Brain microvascular endothelial cell (primary cell): ENCODE results near the gene SULT6B1.
A peak's percentile ranks its signal among the peaks of the same experiment; 100 is the strongest.

Experiments
- DNase-seq: peaks from one replicate; pipeline ENCODE4 v3.0.0-alpha.2; 2020
- H3K27ac ChIP-seq: fragments of 250-450 bp; sonication (Bioruptor Pico); 2 replicates; pipeline ENCODE4 v1.5.1; 2020; ENCODE audit warnings: mild to moderate bottlenecking, moderate library complexity
- H3K27me3 ChIP-seq: fragments of 250-450 bp; sonication (Bioruptor Pico); replicated peaks from 2 replicates; pipeline ENCODE4 v1.5.1; 2020; ENCODE audit warnings: mild to moderate bottlenecking
- H3K36me3 ChIP-seq: fragments of 250-450 bp; sonication (Bioruptor Pico); replicated peaks from 2 replicates; pipeline ENCODE4 v1.5.1; 2020; ENCODE audit warnings: mild to moderate bottlenecking
- H3K4me3 ChIP-seq: 2 replicates; pipeline ENCODE4 v1.5.1; 2011; ENCODE audit warnings: low read depth, mild to moderate bottlenecking, control low read depth, low read length, moderate library complexity
- CTCF ChIP-seq: IDR thresholded peaks from 2 replicates; pipeline ENCODE4 v1.5.1; 2011; ENCODE audit warnings: low read depth, mild to moderate bottlenecking, moderate library complexity, low read length, control low read depth, inconsistent platforms; ENCODE audit errors: missing control alignments
- in situ Hi-C: cut with HindIII; loops from 2 replicates; pipeline ENCODE4 v1.10.0; 2017; ENCODE audit warnings: low sequenced_read_pairs, low pct_ligation_motif_present

SULT6B1 gene

GRCh38 chr2:37180006-37180639 lies 8.3 kb downstream of the SULT6B1 start:
- H3K27me3 ChIP-seq: no peaks in the 10 kb centered on the region
- no peak for DNase-seq
- no peak overlapping the region for H3K27ac ChIP-seq
- in situ Hi-C loops: no loop called here
- TF ChIP-seq CTCF: no peak
- H3K4me3 ChIP-seq: no peak overlapping the region
- H3K36me3 ChIP-seq: no peaks in the 10 kb centered on the region

DNA sequence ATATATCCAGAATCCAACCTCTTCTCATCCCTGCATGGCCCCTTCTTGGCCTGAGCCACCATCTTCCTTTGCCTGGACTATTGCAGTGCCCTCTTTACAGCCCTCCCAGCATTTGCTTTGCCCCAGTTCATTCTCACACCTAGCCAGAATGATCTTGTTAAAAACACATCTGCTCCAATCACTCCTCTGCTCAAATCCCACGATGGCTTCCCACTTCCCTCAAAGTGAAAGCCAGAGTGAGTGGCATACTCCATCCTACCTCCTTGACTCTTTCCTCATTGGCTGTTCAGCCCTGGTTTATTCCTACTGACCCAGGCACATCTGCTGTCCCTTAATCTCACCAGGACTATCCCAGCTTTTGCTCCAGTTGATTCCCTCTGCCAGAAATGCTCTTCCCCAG lies 14.7 kb downstream of the SULT6B1 start:
- H3K27ac ChIP-seq: no peak overlapping the region
- no peak for TF ChIP-seq CTCF
- H3K27me3 ChIP-seq: no peaks in the 10 kb centered on the region
- no peak overlapping the region for H3K4me3 ChIP-seq
- DNase-seq: no peak
- in situ Hi-C loops: no loop called here
- no peaks in the 10 kb centered on the region for H3K36me3 ChIP-seq

GRCh38 chr2:37171624-37171950 lies 16.9 kb downstream of the SULT6B1 start:
- Histone ChIP-seq H3K36me3 (no peaks in the 10 kb centered on the region), H3K27ac (no peak overlapping the region), H3K4me3 (no peak overlapping the region), H3K27me3 (no peaks in the 10 kb centered on the region)
- no peak for DNase-seq
- in situ Hi-C loops: no loop called here
- no peak for TF ChIP-seq CTCF

DNA sequence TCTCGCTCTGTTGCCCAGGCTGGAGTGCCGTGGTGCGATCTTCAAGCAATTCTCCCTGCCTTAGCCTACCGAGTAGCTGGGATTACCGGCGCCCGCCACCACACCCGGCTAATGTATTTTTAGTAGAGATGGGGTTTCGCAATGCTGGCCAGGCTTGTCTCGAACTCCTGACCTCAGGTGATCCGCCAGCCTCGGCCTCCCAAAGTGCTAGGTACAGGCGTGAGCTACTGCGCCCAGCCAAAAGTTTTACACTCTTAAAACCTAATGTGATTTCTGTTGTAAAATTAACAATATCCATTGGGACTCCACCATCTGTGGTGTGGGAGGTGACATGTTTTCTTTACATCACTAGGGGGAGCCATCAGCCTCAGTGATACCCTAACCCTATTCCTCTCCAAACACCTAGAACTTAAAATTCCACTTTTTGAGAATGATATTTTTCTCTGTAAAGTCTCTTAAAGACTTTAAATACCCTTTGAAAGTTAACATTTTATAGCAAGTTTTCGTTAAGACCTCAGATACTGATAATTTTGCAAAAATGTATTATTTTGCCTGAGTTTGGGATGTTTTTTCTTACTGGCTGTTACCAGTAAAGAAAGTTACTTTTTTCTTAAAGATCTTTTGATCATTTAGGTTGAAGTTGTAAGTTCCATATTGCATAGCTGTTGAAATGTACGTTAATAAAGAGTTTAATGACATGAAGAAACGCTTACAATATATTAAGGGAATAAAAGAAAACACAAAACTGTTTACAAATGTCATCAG lies 20.1 kb downstream of the SULT6B1 start:
- Histone ChIP-seq H3K4me3 (no peak overlapping the region), H3K27me3 (no peaks in the 10 kb centered on the region), H3K27ac (peak overlapping the region; percentile 20), H3K36me3 (no peaks in the 10 kb centered on the region)
- DNase-seq: peak; percentile 44
- in situ Hi-C loops: no loop called here
- peak; percentile 78 for TF ChIP-seq CTCF

DNA sequence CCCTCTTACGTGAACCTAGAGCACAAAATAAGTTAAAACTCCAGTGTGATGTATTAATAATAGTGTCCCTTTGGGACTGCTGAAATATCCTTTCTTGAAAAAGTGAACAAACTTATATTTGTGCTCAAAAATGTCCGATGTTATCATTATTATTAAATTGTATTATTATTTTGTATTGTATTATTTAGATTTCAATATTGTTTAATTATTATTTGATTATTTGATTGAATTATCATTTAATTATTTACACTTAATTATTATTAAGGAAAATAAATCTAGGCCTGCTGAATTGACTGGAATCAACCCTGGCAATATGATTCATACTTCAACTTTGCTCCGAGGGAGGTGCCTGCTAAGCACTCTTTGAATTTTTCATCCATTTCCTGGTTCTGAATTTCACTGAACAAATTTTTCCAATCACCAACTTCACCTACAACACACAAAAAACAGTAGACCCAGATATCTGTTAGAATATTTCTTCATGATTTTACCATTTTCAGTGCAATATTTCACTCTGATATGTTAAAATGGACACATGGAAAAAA lies 20.8 kb downstream of the SULT6B1 start:
- H3K36me3 ChIP-seq: no peaks in the 10 kb centered on the region
- TF ChIP-seq CTCF: no peak
- H3K27ac ChIP-seq: peak overlapping the region; percentile 20
- in situ Hi-C loops: no loop called here
- DNase-seq: peak; percentile 13
- H3K4me3 ChIP-seq: no peak overlapping the region
- no peaks in the 10 kb centered on the region for H3K27me3 ChIP-seq
